IPS DF 6.9 (cell line): ENCODE results near the gene ADCY5.
"Not testable (repeated sequence)": the region's sequence is repeated elsewhere in the genome, so short reads cannot be mapped to it uniquely, and the experiment has no call there.

Source experiments
- DNase-seq: peaks from one replicate; pipeline ENCODE4 v3.0.0-alpha.2; 2013; ENCODE audit warnings: low read depth, low spot score
- H3K27ac ChIP-seq: one replicate; pipeline ENCODE4 v1.5.1; 2013; ENCODE audit warnings: low read length, control low read depth
- H3K27me3 ChIP-seq: 2 replicates; pipeline ENCODE4 v1.6.1; 2013; ENCODE audit warnings: mild to moderate bottlenecking, low read length; ENCODE audit not compliant: control insufficient read depth, insufficient read depth
- H3K36me3 ChIP-seq: 2 replicates; pipeline ENCODE4 v1.6.1; 2013; ENCODE audit warnings: low read length; ENCODE audit not compliant: control insufficient read depth, insufficient read depth
- H3K4me1 ChIP-seq: 2 replicates; pipeline ENCODE4 v1.6.1; 2013; ENCODE audit warnings: low read length; ENCODE audit not compliant: control insufficient read depth, insufficient read depth
- H3K4me3 ChIP-seq: 2 replicates; pipeline ENCODE4 v1.5.1; 2013; ENCODE audit warnings: mild to moderate bottlenecking, low read length
- H3K9me3 ChIP-seq: 2 replicates; pipeline ENCODE4 v1.6.1; 2013; ENCODE audit warnings: low read length, inconsistent platforms; ENCODE audit not compliant: control insufficient read depth, insufficient read depth
- WGBS: extraction: QIAGEN DNeasy Blood & Tissue Kit; methylation state at CpG from one replicate; pipeline ENCODE4 v1.1.7; 2013; ENCODE audit warnings: mixed read lengths, missing lambda C conversion rate; ENCODE audit not compliant: insufficient read length, insufficient coverage; 5-methylcytosine and 5-hydroxymethylcytosine counted together

ADCY5 gene

GRCh38 chr3:123239186-123239585 is 209.7 kb downstream of the ADCY5 start:
- not testable (repeated sequence) for H3K9me3 ChIP-seq, H3K27me3 ChIP-seq, DNase-seq, H3K4me3 ChIP-seq, H3K27ac ChIP-seq, H3K4me1 ChIP-seq, H3K36me3 ChIP-seq
- WGBS: no CpG with 5 or more reads among the region's 2 CpGs

GRCh38 chr3:123236902-123237301 is 212.0 kb downstream of the ADCY5 start:
- no peaks in the 10 kb centered on the region for H3K9me3 ChIP-seq

More at GRCh38 chr3:123236902-123237301, 212.0 kb downstream of the ADCY5 start:
- no peaks in the 10 kb centered on the region for H3K27me3 ChIP-seq
- H3K4me1 ChIP-seq: no peaks in the 10 kb centered on the region
- no peak overlapping the region for H3K27ac ChIP-seq
- no CpG with 5 or more reads among the region's 3 CpGs for WGBS
- no peaks in the 10 kb centered on the region for H3K36me3 ChIP-seq
- DNase-seq: no peak
- no peak overlapping the region for H3K4me3 ChIP-seq
